HEK293 (cell line): ENCODE results near the gene ZEB2.

Experiments
- GLI4 ChIP-seq: fragments of 450-650 bp; formaldehyde crosslinking; IDR thresholded peaks from 2 replicates; pipeline ENCODE4 v1.5.1; 2016; ENCODE audit warnings: missing biosample characterization, missing genetic modification characterization
- HOXA7 ChIP-seq: sonication (generic); formaldehyde crosslinking; IDR thresholded peaks from 2 replicates; pipeline ENCODE4 v1.8.1; 2022; ENCODE audit warnings: missing genetic modification reagents, borderline replicate concordance
- MZF1 ChIP-seq: fragments of 450-650 bp; formaldehyde crosslinking; IDR thresholded peaks from 2 replicates; pipeline ENCODE4 v1.5.1; 2017; ENCODE audit warnings: missing biosample characterization, missing genetic modification characterization, borderline replicate concordance
- ZIC2 ChIP-seq: fragments of 450-650 bp; formaldehyde crosslinking; IDR thresholded peaks from 2 replicates; pipeline ENCODE4 v1.5.1; 2016; ENCODE audit warnings: missing biosample characterization, missing genetic modification characterization
- ZNF24 ChIP-seq: fragments of 450-650 bp; formaldehyde crosslinking; IDR thresholded peaks from 2 replicates; pipeline ENCODE4 v1.5.1; 2016; ENCODE audit warnings: missing biosample characterization, missing genetic modification characterization
- ZNF302 ChIP-seq: fragments of 450-650 bp; formaldehyde crosslinking; IDR thresholded peaks from 2 replicates; pipeline ENCODE4 v1.5.1; 2016; ENCODE audit warnings: missing biosample characterization, missing genetic modification characterization, low read depth
- ZNF311 ChIP-seq: fragments of 450-650 bp; formaldehyde crosslinking; IDR thresholded peaks from 2 replicates; pipeline ENCODE4 v1.5.1; 2017; ENCODE audit warnings: missing biosample characterization, missing genetic modification characterization, borderline replicate concordance
- ZNF529 ChIP-seq: fragments of 450-650 bp; formaldehyde crosslinking; IDR thresholded peaks from 2 replicates; pipeline ENCODE4 v1.5.1; 2017; ENCODE audit warnings: missing genetic modification characterization, missing biosample characterization; ENCODE audit not compliant: insufficient replicate concordance
- ZNF791 ChIP-seq: fragments of 450-650 bp; formaldehyde crosslinking; IDR thresholded peaks from 2 replicates; pipeline ENCODE4 v1.5.1; 2016; ENCODE audit warnings: missing biosample characterization, missing genetic modification characterization
- TF ChIP-seq, protein P1 (sequence below): fragments of 450-650 bp; formaldehyde crosslinking; IDR thresholded peaks from 2 replicates; pipeline ENCODE4 v1.5.1; 2016; ENCODE audit warnings: missing biosample characterization, missing genetic modification characterization
- TF ChIP-seq, protein P2 (sequence below): fragments of 450-650 bp; formaldehyde crosslinking; IDR thresholded peaks from 2 replicates; pipeline ENCODE4 v1.5.1; 2017; ENCODE audit warnings: missing biosample characterization, missing genetic modification characterization
- TF ChIP-seq, protein P3 (sequence below): fragments of 450-650 bp; formaldehyde crosslinking; IDR thresholded peaks from 2 replicates; pipeline ENCODE4 v1.5.1; 2016; ENCODE audit warnings: missing biosample characterization, missing genetic modification characterization

DNA sequence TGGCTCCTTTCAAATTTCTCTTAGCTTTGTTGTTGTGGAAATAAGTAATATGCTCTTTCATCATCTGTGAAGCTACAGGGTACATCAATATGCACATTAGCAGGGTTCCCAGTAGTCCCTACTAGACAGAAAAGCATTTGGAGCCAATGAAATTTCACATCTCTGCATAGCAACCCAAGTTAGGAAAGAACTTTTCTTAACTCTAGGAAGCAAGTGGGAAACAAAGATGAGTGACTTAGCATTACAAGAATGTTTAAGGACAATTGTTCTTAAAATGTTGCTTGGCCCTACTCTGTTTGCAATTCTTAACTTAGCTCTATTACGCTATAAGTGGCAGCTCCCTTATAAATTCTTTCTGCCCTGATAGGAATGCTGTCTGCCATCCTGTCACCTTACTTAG lies 39.6 kb downstream of the ZEB2 start:
- TF ChIP-seq ZIC2 (tag by site-specific recombination) (no peak), ZNF529 (tag by site-specific recombination) (no peak), HOXA7 (CRISPR knock-in tag) (no peak), ZNF302 (tag by site-specific recombination) (no peak), ZNF311 (tag by site-specific recombination) (no peak), ZNF791 (no peak), GLI4 (no peak), MZF1 (tag by site-specific recombination) (no peak), ZNF24 (tag by site-specific recombination) (no peak)
- TF ChIP-seq, protein P1, sequence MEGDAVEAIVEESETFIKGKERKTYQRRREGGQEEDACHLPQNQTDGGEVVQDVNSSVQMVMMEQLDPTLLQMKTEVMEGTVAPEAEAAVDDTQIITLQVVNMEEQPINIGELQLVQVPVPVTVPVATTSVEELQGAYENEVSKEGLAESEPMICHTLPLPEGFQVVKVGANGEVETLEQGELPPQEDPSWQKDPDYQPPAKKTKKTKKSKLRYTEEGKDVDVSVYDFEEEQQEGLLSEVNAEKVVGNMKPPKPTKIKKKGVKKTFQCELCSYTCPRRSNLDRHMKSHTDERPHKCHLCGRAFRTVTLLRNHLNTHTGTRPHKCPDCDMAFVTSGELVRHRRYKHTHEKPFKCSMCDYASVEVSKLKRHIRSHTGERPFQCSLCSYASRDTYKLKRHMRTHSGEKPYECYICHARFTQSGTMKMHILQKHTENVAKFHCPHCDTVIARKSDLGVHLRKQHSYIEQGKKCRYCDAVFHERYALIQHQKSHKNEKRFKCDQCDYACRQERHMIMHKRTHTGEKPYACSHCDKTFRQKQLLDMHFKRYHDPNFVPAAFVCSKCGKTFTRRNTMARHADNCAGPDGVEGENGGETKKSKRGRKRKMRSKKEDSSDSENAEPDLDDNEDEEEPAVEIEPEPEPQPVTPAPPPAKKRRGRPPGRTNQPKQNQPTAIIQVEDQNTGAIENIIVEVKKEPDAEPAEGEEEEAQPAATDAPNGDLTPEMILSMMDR (tag by site-specific recombination), result no peak
- TF ChIP-seq, protein P2, sequence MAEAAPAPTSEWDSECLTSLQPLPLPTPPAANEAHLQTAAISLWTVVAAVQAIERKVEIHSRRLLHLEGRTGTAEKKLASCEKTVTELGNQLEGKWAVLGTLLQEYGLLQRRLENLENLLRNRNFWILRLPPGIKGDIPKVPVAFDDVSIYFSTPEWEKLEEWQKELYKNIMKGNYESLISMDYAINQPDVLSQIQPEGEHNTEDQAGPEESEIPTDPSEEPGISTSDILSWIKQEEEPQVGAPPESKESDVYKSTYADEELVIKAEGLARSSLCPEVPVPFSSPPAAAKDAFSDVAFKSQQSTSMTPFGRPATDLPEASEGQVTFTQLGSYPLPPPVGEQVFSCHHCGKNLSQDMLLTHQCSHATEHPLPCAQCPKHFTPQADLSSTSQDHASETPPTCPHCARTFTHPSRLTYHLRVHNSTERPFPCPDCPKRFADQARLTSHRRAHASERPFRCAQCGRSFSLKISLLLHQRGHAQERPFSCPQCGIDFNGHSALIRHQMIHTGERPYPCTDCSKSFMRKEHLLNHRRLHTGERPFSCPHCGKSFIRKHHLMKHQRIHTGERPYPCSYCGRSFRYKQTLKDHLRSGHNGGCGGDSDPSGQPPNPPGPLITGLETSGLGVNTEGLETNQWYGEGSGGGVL (tag by site-specific recombination), result no peak
- TF ChIP-seq, protein P3, sequence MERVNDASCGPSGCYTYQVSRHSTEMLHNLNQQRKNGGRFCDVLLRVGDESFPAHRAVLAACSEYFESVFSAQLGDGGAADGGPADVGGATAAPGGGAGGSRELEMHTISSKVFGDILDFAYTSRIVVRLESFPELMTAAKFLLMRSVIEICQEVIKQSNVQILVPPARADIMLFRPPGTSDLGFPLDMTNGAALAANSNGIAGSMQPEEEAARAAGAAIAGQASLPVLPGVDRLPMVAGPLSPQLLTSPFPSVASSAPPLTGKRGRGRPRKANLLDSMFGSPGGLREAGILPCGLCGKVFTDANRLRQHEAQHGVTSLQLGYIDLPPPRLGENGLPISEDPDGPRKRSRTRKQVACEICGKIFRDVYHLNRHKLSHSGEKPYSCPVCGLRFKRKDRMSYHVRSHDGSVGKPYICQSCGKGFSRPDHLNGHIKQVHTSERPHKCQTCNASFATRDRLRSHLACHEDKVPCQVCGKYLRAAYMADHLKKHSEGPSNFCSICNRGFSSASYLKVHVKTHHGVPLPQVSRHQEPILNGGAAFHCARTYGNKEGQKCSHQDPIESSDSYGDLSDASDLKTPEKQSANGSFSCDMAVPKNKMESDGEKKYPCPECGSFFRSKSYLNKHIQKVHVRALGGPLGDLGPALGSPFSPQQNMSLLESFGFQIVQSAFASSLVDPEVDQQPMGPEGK, result no peak
